Right renal pelvis (tissue), 4 donors: Measurements from ENCODE around the gene MED16. TPM values are rescaled to one million over a fixed set of nuclear protein-coding genes. Genes with fewer than 3 reads are reported as not detected.
"Not testable (repeated sequence)": the region's sequence is repeated elsewhere in the genome, so short reads cannot be mapped to it uniquely, and the experiment has no call there.

Experiments used
- DNase-seq, 4 donors: peaks; one replicate each; pipeline ENCODE4 v3.0.0-alpha.2; 2013; ENCODE audit warnings: low read depth in 4 of 4, low spot score in 3 of 4, missing footprints in 1 of 4
- polyA plus RNA-seq, 4 donors: library from polyadenylated mRNA; unstranded; fragments of 120-200 nt; gene quantifications; one replicate each; pipeline ENCODE4 v1.2.1, GENCODE V29; 2013; ENCODE audit not compliant: insufficient read length in 4 of 4

Gene MED16
- polyA plus RNA-seq, 4 donors: 57.1 to 70.8 (median 60.7) TPM

- DNase-seq: no peak
Observed at GRCh38 chr19:858868-859843, 33.8 kb downstream of the MED16 start, which contains the start of gene CFD. Gene CFD, plus strand, starts transcription at chr19:859664. Its CDS starts 26 bp downstream, at chr19:859690.

GRCh38 chr19:858284-858683, 34.7 kb downstream of the MED16 start:
- DNase-seq: no peak

GRCh38 chr19:855566-856120, 37.3 kb downstream of the MED16 start:
- DNase-seq: no peak

GRCh38 chr19:855142-855541, 37.8 kb downstream of the MED16 start:
- DNase-seq: no peak

- no peak for DNase-seq
Observed at GRCh38 chr19:854549-854948, 38.4 kb downstream of the MED16 start.

- not testable (repeated sequence) for DNase-seq
Observed at GRCh38 chr19:853614-854220, 39.3 kb downstream of the MED16 start.

GRCh38 chr19:853014-853585, 39.9 kb downstream of the MED16 start:
- DNase-seq: no peak

GRCh38 chr19:852136-853013, 40.6 kb downstream of the MED16 start, which contains the start of gene ELANE:
Gene ELANE, plus strand, starts transcription at chr19:852303. Its CDS starts 26 bp downstream, at chr19:852329.
- DNase-seq: no peak

- no peak for DNase-seq
Observed at GRCh38 chr19:850979-851335, 42.0 kb downstream of the MED16 start.

GRCh38 chr19:850221-850978, 42.6 kb downstream of the MED16 start:
- DNase-seq: peak in 1 of 4 donors; percentile 54

GRCh38 chr19:849195-849594, 43.8 kb downstream of the MED16 start:
- not testable (repeated sequence) for DNase-seq

GRCh38 chr19:848386-848921, 44.5 kb downstream of the MED16 start:
- no peak for DNase-seq

- DNase-seq: no peak
Observed at GRCh38 chr19:845707-846521, 47.1 kb downstream of the MED16 start.

- no peak for DNase-seq
Observed at GRCh38 chr19:844546-844971, 48.4 kb downstream of the MED16 start.

- no peak for DNase-seq
Observed at GRCh38 chr19:843836-844545, 49.0 kb downstream of the MED16 start.

- DNase-seq: no peak
Observed at GRCh38 chr19:843180-843835, 49.7 kb downstream of the MED16 start.

- not testable (repeated sequence) for DNase-seq
Observed at GRCh38 chr19:842802-843179, 50.2 kb downstream of the MED16 start.
